ENCODE results near the gene FREM1.

The FREM1 gene

DNA sequence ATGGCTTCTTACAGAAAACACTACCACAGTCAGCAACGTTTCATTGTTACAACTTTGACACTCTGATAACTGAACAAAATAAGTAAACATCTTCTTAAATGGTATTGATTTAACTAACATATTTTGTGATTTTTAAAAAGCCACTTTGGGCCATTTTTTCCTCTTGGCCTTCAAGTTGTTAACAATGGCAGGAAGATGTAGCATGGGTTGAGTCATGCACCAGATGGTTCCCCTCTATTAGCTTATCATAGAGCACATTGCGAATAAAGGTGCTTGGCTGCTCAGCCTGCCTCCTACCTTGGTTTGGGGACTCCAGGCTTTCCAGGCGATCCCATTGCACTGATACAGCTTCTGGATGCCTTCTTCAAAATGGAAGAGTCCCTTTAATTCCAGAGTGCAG lies 163.6 kb downstream of the FREM1 start:
- Histone ChIP-seq H3K36me3 (no peaks in the 10 kb centered on the region), H3K4me3 (no peak overlapping the region), H4K20me1 (no peaks in the 10 kb centered on the region), H3K4me2 (no peak overlapping the region), H3K9ac (no peak overlapping the region), H3K27me3 (0 out of 22 replicates have a peak, but pooled peaks cover 0 to 10% (median 0%) of the 10 kb centered on the region in 11 experiments), H3K9me3 (replicated peaks in 1 of 11) (peaks cover 0 to 3% (median 0%) of the 10 kb centered on the region in 11 experiments; a peak in 1 of 22 replicates), H3K27ac (no peak overlapping the region), H3K4me1 (peaks cover 0 to 25% (median 18%) of the 10 kb centered on the region in 10 experiments; a peak in 16 of 20 replicates)
- TF ChIP-seq Cebpa-rat (IDR thresholded peaks at IDR 0.05): no peak

DNA sequence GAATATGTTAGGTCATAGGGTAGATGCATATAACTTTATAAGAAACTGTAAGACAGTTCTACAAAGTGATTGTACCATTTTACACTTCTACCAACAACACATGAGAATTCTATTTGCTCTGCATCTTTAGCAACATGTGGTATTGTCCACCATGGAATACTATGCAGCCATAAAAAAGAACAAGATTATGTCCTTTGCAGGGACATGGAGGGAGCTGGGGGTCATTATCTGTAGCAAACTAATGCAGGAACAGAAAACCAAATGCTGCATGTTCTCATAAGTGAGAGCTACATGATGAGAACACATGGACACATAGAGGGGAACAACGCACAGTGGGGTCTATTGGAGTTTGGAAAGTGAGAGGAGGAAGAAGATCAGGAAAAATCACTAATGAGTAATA lies 165.5 kb downstream of the FREM1 start:
- H3K4me3 ChIP-seq: no peak overlapping the region
- H3K27ac ChIP-seq: no peak overlapping the region
- H3K4me2 ChIP-seq: no peak overlapping the region
- no peaks in the 10 kb centered on the region for H3K36me3 ChIP-seq
- no peak overlapping the region for H3K9ac ChIP-seq
- H3K27me3 ChIP-seq: 0 out of 22 replicates have a peak, but pooled peaks cover 0 to 4% (median 0%) of the 10 kb centered on the region in 11 experiments
- H4K20me1 ChIP-seq: no peaks in the 10 kb centered on the region
- no peak for TF ChIP-seq Cebpa-rat (IDR thresholded peaks at IDR 0.05)
- peaks cover 0 to 9% (median 6%) of the 10 kb centered on the region in 10 experiments; a peak in 15 of 20 replicates for H3K4me1 ChIP-seq
- H3K9me3 ChIP-seq (replicated peaks in 1 of 11): peaks cover 0 to 3% (median 0%) of the 10 kb centered on the region in 11 experiments; a peak in 1 of 22 replicates

DNA sequence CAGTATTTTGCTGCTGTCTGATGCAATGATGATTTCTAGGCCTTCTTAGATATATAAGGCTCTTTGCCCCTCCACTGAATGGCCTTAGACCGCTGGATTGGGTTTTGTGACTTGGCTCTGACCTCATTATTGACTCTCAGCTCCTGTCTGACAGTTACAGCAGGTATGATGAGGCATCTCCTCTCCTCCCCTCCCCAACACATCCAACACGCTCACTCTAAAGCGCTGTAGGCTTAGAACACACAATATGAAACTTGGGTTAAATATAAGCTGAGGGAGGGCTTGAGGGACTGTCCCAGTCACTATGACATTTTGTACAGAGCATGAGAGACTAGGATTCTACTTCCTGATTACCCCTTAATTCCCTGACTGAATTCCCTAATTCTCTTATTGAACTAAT lies 168.9 kb downstream of the FREM1 start:
- Histone ChIP-seq H3K4me3 (no peak overlapping the region), H4K20me1 (no peaks in the 10 kb centered on the region), H3K9ac (no peak overlapping the region), H3K4me2 (no peak overlapping the region), H3K9me3 (replicated peaks in 1 of 11) (peaks cover 0 to 3% (median 0%) of the 10 kb centered on the region in 11 experiments; a peak in 1 of 22 replicates), H3K27ac (no peak overlapping the region), H3K36me3 (no peaks in the 10 kb centered on the region), H3K27me3 (no peaks in the 10 kb centered on the region), H3K4me1 (no peaks in the 10 kb centered on the region)
- no peak for TF ChIP-seq Cebpa-rat (IDR thresholded peaks at IDR 0.05)

DNA sequence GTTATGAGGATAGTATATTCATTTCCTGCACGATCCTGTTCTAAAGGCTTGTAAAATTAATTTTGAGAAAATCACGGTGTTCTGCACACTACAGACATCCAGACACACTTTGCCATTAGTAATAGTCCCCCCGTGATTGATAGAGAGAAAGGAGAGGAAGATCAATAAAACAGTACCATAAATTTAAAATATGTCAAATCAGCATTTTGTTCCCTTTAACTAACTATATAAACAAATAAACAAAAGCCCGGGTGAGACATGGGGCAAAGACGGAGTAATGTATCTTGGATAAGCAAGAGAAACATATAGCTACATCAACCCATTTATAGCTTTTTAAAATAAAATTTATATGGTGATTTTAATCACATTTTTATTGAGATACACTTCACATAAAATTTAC lies 177.1 kb downstream of the FREM1 start:
- Histone ChIP-seq H3K4me3 (no peak overlapping the region), H3K9ac (no peak overlapping the region), H3K27me3 (no peaks in the 10 kb centered on the region), H3K4me2 (no peak overlapping the region), H4K20me1 (no peaks in the 10 kb centered on the region), H3K4me1 (no peaks in the 10 kb centered on the region), H3K27ac (no peak overlapping the region), H3K9me3 (replicated peaks in 1 of 11) (no peaks in the 10 kb centered on the region), H3K36me3 (no peaks in the 10 kb centered on the region)
- TF ChIP-seq Cebpa-rat (IDR thresholded peaks at IDR 0.05): no peak

DNA sequence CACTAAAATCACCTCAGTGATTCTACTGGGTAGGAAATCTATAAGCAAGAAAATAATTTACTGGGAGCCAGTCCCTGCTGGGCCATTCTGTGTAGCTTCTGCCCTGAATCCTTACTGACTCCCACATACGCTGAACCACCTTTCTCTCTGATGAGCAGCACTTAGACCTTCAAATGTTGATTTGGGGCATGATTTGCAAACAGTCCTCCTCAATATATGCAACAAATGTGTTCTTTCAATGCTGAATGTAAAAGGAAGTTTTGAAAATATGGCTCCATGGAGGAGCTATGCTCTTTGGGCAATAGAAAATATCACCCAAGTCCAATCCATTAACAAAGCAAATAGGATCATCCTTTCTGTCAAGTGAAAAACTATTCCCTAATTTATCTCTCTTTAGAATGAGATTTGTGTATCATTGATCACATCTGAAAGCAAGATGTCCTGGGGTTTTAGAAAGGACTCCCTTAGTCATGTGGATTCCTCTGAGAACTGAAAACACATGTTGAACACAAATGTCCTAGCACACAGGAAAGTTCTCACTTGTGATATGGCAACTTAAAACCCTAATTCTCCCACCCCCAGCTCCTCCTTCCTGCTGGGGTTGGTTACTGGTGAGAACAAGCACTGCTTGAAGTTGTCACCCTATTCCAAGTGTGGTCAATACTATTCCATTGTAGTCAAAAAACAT lies 178.8 kb downstream of the FREM1 start:
- H4K20me1 ChIP-seq: no peaks in the 10 kb centered on the region
- no peak overlapping the region for H3K4me2 ChIP-seq
- H3K9me3 ChIP-seq (replicated peaks in 1 of 11): no peaks in the 10 kb centered on the region
- no peak overlapping the region for H3K9ac ChIP-seq
- no peaks in the 10 kb centered on the region for H3K4me1 ChIP-seq
- H3K27ac ChIP-seq: no peak overlapping the region
- no peaks in the 10 kb centered on the region for H3K36me3 ChIP-seq
- H3K4me3 ChIP-seq: no peak overlapping the region
- TF ChIP-seq Cebpa-rat (IDR thresholded peaks at IDR 0.05): no peak
- H3K27me3 ChIP-seq: no peaks in the 10 kb centered on the region

DNA sequence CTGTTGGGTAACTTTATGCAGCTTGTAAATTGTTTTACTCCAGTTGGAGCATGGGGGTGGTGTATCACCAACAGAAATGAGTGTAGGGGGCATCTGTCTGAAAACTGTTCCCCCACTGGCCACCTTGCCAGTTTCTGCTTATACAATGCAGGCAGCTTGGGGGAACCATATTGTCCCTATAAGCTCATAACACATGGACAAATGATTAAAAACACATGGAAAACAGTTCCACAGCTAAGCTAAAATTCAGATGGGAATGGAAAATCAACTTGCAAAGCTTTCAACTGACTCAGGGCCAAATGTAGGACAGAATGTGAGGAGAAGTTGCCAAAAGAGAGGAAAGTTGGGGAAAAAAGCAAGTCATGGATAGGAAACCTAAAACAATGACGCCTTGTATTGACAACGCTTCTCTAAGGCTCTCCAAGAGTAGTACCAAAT lies 179.7 kb downstream of the FREM1 start:
- no peak overlapping the region for H3K27ac ChIP-seq
- TF ChIP-seq Cebpa-rat (IDR thresholded peaks at IDR 0.05): no peak
- H3K9me3 ChIP-seq (replicated peaks in 1 of 11): no peaks in the 10 kb centered on the region
- no peaks in the 10 kb centered on the region for H4K20me1 ChIP-seq
- H3K9ac ChIP-seq: no peak overlapping the region
- H3K4me3 ChIP-seq: no peak overlapping the region
- H3K4me1 ChIP-seq: no peaks in the 10 kb centered on the region
- H3K4me2 ChIP-seq: no peak overlapping the region
- H3K36me3 ChIP-seq: no peaks in the 10 kb centered on the region
- no peaks in the 10 kb centered on the region for H3K27me3 ChIP-seq

DNA sequence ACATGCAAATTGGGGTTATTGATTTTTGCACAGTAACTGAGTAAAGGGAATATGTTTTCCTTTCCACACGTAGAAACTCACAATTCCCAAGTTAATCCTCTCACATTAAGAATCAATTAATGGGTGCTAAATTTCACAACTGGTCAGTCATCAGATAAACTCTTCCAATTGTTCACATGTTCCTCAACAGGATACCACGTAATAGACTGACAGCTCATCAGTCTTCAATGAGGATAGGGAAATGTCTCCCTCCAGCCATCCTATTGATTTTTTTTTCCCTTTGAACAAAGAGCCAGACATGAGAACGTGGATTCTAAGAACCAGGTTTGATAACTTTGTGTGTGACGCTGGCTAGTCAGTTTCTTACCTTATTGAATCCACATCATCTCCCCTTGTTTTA lies 186.9 kb downstream of the FREM1 start:
- Histone ChIP-seq H4K20me1 (no peaks in the 10 kb centered on the region), H3K9me3 (replicated peaks in 1 of 11) (no peaks in the 10 kb centered on the region), H3K27me3 (no peaks in the 10 kb centered on the region), H3K36me3 (no peaks in the 10 kb centered on the region), H3K4me1 (no peaks in the 10 kb centered on the region), H3K27ac (no peak overlapping the region), H3K4me3 (no peak overlapping the region), H3K4me2 (no peak overlapping the region), H3K9ac (no peak overlapping the region)
- no peak for TF ChIP-seq Cebpa-rat (IDR thresholded peaks at IDR 0.05)

DNA sequence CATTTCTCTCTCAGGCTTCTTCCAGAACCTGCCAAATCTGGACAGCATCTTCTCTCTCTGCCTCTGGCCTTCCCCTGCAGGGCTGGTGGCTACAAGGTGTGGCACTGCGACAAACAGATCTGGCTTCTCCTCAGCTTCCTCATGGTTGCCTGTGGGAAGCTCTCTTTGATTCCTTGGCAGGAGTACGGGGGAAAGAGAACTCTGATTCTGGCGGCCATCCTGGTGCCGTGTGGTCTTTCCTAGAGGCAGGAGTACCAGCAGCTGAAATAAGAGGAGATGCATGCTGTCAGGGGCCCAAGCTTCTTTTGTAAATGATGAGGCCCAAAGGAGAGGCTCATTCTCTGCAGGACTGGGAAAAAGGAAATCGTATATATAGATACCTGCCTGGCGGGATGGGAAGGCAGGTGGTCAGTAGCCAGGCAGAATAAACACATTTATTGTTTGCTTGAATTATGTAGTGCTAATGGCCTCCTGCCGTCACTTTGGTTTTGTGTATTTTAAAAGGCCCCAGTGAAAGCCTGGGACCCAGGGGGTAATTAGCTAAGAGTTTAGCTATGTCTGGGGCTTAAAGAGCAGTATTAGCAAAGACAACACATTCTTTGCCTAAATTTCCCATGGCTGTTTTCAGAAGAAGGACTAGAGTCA lies 187.7 kb downstream of the FREM1 start, which contains the start of gene CER1:
TSS of gene CER1 (minus strand) at position 343 of the 645 bp plus-strand sequence. CDS start at position 282, 61 bp downstream.
- no peaks in the 10 kb centered on the region for H3K4me1 ChIP-seq
- no peak within 1 kb of the TSS for H3K9ac ChIP-seq
- no peak within 1 kb of the TSS for H3K27ac ChIP-seq
- H3K9me3 ChIP-seq (replicated peaks in 1 of 11): no peaks in the 10 kb centered on the region
- no peak for TF ChIP-seq Cebpa-rat (IDR thresholded peaks at IDR 0.05)
- no peaks in the 10 kb centered on the region for H4K20me1 ChIP-seq
- no peak within 1 kb of the TSS for H3K4me2 ChIP-seq
- no peaks in the 10 kb centered on the region for H3K27me3 ChIP-seq
- no peaks in the 10 kb centered on the region for H3K36me3 ChIP-seq
- H3K4me3 ChIP-seq: no peak within 1 kb of the TSS

DNA sequence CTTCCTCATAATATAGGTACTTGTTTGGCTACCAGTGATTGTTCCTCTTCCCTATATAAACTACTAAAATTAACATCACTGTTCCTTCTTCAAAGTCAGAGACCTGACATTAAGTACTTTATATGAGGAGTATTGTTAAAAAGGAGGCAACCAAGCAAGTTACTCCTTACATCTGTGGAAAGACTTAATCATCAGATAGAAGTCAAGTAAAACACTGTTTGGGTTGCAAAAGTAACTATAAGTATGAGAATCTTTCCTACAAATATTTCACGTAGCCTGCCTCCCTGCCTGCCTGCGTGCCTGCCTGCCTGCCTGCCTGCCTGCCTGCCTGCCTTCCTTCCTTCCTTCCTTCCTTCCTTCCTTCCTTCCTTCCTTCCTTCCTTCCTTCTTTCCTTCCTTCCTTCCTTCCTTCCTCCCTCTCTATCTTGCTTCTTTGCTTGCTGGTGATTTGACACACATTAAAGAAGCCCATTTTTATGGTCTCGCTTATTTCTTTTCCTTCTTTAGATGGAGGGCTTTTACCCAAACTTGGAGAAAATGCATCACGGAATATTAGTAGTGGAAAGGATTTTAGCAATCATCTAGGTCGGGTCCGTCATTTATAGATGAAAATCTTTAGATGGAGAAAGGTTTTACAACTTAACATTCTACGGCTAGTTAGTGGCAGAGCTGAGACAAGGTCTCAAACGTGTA lies 190.9 kb downstream of the FREM1 start:
- H3K9me3 ChIP-seq (replicated peaks in 1 of 11): no peaks in the 10 kb centered on the region
- H3K36me3 ChIP-seq: no peaks in the 10 kb centered on the region
- no peak for TF ChIP-seq Cebpa-rat (IDR thresholded peaks at IDR 0.05)
- no peak overlapping the region for H3K4me3 ChIP-seq
- no peak overlapping the region for H3K9ac ChIP-seq
- no peaks in the 10 kb centered on the region for H4K20me1 ChIP-seq
- H3K4me1 ChIP-seq: no peaks in the 10 kb centered on the region
- H3K27ac ChIP-seq: no peak overlapping the region
- H3K4me2 ChIP-seq: no peak overlapping the region
- H3K27me3 ChIP-seq: no peaks in the 10 kb centered on the region

Measured in BLaER1 treated with 17β-estradiol and CSF1 and Interleukin-3, amounts not matched to agents 10 nM and 100 nM (cell line).